ENCODE results near the gene DNAL4.

The DNAL4 gene

GRCh38 chr22:38760477-38761201 lies 33.3 kb downstream of the DNAL4 start:
- no peak overlapping the region for H3K9ac ChIP-seq (ENCODE audit: low read length)
- no peak overlapping the region for H3K27ac ChIP-seq (ENCODE audit: low read depth, low read length)

DNA sequence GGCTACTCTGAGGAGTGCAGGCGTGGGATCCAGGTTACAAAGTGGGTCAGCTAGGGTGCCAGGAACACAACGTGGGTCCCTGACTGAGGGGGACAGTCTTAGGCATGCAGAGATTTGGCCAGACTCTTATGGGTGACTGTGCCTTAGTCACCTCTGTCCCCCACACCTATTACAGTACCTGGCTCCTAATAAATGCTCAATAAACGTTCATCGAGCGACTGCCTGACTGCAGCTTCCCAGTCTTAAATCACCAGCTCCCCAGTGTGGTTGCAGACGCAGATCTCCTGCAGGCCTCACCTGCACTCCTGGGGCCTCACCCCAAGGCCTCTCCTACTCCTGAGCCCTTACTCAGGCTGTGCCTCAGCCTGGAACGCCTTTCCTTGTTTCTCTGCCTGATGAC lies 34.9 kb downstream of the DNAL4 start:
- Histone ChIP-seq H3K27me3 (ENCODE audit: control insufficient read depth, insufficient read depth, low read length) (no peaks in the 10 kb centered on the region), H3K4me3 (ENCODE audit: low read length) (no peak overlapping the region), H3K36me3 (ENCODE audit: control insufficient read depth, insufficient read depth, low read length) (no peaks in the 10 kb centered on the region), H3K4me1 (ENCODE audit: control insufficient read depth, insufficient read depth, low read length) (peaks cover 7% of the 10 kb centered on the region), H3K27ac (ENCODE audit: low read depth, low read length) (no peak overlapping the region), H3K9ac (ENCODE audit: low read length) (no peak overlapping the region)

More at GRCh38 chr22:38760477-38761201, 33.3 kb downstream of the DNAL4 start:
- Histone ChIP-seq H3K4me3 (ENCODE audit: low read length) (no peak overlapping the region), H3K36me3 (ENCODE audit: control insufficient read depth, insufficient read depth, low read length) (no peaks in the 10 kb centered on the region), H3K4me1 (ENCODE audit: control insufficient read depth, insufficient read depth, low read length) (peaks cover 3% of the 10 kb centered on the region), H3K27me3 (ENCODE audit: control insufficient read depth, insufficient read depth, low read length) (no peaks in the 10 kb centered on the region)

- no peak overlapping the region for H3K4me3 ChIP-seq (ENCODE audit: low read length)
- H3K27ac ChIP-seq (ENCODE audit: low read depth, low read length) = no peak overlapping the region
- H3K27me3 ChIP-seq (ENCODE audit: control insufficient read depth, insufficient read depth, low read length) = no peaks in the 10 kb centered on the region
- H3K36me3 ChIP-seq (ENCODE audit: control insufficient read depth, insufficient read depth, low read length) = no peaks in the 10 kb centered on the region
- peaks cover 12% of the 10 kb centered on the region for H3K4me1 ChIP-seq (ENCODE audit: control insufficient read depth, insufficient read depth, low read length)
- H3K9ac ChIP-seq (ENCODE audit: low read length) = no peak overlapping the region
These were observed 35.5 kb downstream of the DNAL4 start for GRCh38 chr22:38758276-38758945.

DNA sequence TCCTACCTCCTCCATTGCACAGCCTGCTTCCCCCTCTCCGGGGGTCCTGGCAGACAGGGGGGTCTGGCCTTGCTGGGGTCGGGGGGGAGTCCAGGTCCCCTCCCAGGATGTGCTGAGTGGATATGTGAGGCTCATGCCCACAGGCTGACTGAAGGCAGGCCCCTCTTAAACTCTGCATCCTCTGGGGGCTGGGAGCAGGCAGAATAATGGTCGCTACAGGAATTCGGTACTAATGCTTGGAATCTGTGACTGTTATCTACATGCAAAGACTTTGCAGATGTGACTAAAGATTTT lies 36.5 kb downstream of the DNAL4 start:
- H3K4me1 ChIP-seq (ENCODE audit: control insufficient read depth, insufficient read depth, low read length) = peaks cover 12% of the 10 kb centered on the region
- no peak overlapping the region for H3K4me3 ChIP-seq (ENCODE audit: low read length)
- no peaks in the 10 kb centered on the region for H3K27me3 ChIP-seq (ENCODE audit: control insufficient read depth, insufficient read depth, low read length)
- H3K9ac ChIP-seq (ENCODE audit: low read length) = no peak overlapping the region
- H3K36me3 ChIP-seq (ENCODE audit: control insufficient read depth, insufficient read depth, low read length) = peaks cover under 1% of the 10 kb centered on the region
- H3K27ac ChIP-seq (ENCODE audit: low read depth, low read length) = no peak overlapping the region

- Histone ChIP-seq H3K4me1 (ENCODE audit: control insufficient read depth, insufficient read depth, low read length) (peaks cover 12% of the 10 kb centered on the region), H3K27me3 (ENCODE audit: control insufficient read depth, insufficient read depth, low read length) (no peaks in the 10 kb centered on the region), H3K9ac (ENCODE audit: low read length) (no peak overlapping the region), H3K27ac (ENCODE audit: low read depth, low read length) (no peak overlapping the region), H3K36me3 (ENCODE audit: control insufficient read depth, insufficient read depth, low read length) (peaks cover 6% of the 10 kb centered on the region), H3K4me3 (ENCODE audit: low read length) (peak overlapping the region; percentile 79)
These were observed 37.1 kb downstream of the DNAL4 start for GRCh38 chr22:38756711-38757463.

- Histone ChIP-seq H3K4me3 (ENCODE audit: low read length) (peak within 1 kb of the TSS; percentile 79), H3K4me1 (ENCODE audit: control insufficient read depth, insufficient read depth, low read length) (peaks cover 12% of the 10 kb centered on the region), H3K36me3 (ENCODE audit: control insufficient read depth, insufficient read depth, low read length) (peaks cover 13% of the 10 kb centered on the region), H3K27ac (ENCODE audit: low read depth, low read length) (peak within 1 kb of the TSS; percentile 91), H3K27me3 (ENCODE audit: control insufficient read depth, insufficient read depth, low read length) (no peaks in the 10 kb centered on the region), H3K9ac (ENCODE audit: low read length) (peak within 1 kb of the TSS; percentile 71)
These were observed 37.9 kb downstream of the DNAL4 start, which contains the start of gene SUN2 for GRCh38 chr22:38755911-38756532. Gene SUN2, minus strand, starts transcription at chr22:38755998. Its CDS starts 3,370 bp downstream, at chr22:38752628.

DNA sequence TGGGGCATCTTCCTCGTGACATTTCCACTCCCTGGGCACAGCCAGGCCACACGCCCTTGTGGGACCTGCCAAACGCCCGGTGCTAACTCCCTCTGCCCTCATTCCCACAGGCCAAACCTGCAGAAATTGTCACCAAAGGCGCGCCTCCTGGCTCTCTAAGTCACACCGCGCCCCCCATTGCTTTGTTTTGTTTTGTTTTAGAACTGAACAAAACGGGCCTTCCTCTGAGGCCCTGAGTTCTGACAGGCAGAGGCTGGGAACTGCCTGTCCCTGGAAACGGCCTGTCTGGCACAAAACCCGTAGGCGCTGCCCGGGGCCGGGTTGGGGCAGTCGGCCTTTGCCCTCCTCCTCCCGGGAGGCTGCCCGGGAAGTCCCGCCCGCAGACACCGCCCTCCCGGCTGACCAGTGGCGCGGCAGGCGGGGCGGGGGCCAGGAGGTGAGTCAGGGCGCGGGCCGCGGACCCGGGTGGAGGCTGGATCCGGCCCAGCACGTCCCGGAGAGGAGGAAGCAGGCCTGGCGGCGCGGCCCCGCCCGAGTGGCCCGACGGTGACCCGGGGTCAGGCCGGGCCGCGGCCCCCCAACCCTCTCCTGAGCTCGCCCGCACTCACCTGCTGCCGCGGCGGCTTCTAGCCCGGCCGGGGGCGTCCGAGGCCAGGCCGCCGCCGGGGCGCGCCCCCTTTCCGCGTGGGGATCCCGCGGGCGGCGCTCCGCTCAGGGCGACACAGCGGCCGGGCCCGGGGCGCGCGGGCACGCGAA lies 38.6 kb downstream of the DNAL4 start:
- Histone ChIP-seq H3K27ac (ENCODE audit: low read depth, low read length) (peak overlapping the region; percentile 91), H3K36me3 (ENCODE audit: control insufficient read depth, insufficient read depth, low read length) (peaks cover 20% of the 10 kb centered on the region), H3K9ac (ENCODE audit: low read length) (peak overlapping the region; percentile 71), H3K4me1 (ENCODE audit: control insufficient read depth, insufficient read depth, low read length) (peaks cover 12% of the 10 kb centered on the region), H3K4me3 (ENCODE audit: low read length) (peak overlapping the region; percentile 77), H3K27me3 (ENCODE audit: control insufficient read depth, insufficient read depth, low read length) (no peaks in the 10 kb centered on the region)

DNA sequence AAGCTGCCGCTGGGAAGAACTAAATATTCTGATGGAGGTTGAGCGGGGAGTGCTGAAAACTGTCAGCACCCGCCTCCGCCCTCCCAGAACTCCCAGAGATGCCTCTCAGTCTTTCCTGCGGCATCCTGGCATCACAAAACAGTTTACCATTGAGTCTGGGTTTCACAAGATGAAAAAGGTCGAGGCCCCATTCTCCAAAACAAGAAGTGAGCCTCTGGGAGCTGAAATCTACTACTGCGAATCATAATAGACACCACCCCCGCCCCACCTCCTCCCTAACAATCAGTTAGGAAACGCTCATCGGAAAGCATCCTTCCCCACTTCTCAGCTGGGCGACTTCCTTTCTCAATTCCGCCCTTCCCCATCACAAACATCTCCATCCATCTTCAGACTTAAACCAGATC lies 39.2 kb downstream of the DNAL4 start:
- Histone ChIP-seq H3K27ac (ENCODE audit: low read depth, low read length) (peak overlapping the region; percentile 91), H3K4me1 (ENCODE audit: control insufficient read depth, insufficient read depth, low read length) (peaks cover 12% of the 10 kb centered on the region), H3K9ac (ENCODE audit: low read length) (peak overlapping the region; percentile 71), H3K27me3 (ENCODE audit: control insufficient read depth, insufficient read depth, low read length) (no peaks in the 10 kb centered on the region), H3K36me3 (ENCODE audit: control insufficient read depth, insufficient read depth, low read length) (peaks cover 26% of the 10 kb centered on the region), H3K4me3 (ENCODE audit: low read length) (peak overlapping the region; percentile 77)

DNA sequence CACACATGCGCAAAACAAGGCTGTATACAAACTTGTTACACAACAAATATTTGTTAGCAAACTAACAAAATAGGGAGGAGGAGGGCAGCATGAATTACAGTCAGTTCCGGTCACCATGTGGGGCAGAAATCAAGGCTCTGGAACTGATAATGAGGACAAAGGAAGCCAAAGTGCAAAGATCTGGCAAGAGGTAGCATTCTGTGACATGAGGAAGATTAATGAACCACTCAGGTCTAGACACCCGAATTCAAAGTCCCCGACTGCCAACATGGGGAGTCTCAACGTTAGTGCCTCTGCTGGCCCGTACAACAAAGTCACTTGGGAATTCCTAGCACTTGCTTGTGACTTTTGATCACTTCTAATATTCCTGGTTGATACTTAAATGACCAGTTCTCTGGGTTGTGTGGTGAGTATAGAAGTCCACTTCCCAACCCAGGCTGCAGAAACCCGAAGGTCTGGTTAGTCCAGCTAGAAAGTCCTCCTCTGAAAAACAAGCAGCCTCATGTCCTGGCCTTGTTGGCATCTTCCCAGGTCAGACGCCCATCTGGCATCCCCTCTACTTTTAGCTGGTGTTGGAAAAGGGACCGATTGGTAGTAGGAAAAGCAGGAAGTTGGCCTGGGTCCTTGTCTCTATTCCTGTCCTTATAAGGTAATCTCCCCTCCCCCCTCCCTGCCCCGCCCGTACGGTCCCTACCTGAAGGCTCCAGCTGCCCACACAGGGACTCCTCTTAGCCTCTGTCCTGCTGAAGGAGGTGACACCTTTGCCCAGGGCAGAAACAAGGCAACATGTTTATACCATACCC lies 39.8 kb downstream of the DNAL4 start:
- Histone ChIP-seq H3K4me1 (ENCODE audit: control insufficient read depth, insufficient read depth, low read length) (peaks cover 12% of the 10 kb centered on the region), H3K4me3 (ENCODE audit: low read length) (peak overlapping the region; percentile 77), H3K27me3 (ENCODE audit: control insufficient read depth, insufficient read depth, low read length) (no peaks in the 10 kb centered on the region), H3K36me3 (ENCODE audit: control insufficient read depth, insufficient read depth, low read length) (peaks cover 32% of the 10 kb centered on the region), H3K9ac (ENCODE audit: low read length) (no peak overlapping the region), H3K27ac (ENCODE audit: low read depth, low read length) (peak overlapping the region; percentile 91)

DNA sequence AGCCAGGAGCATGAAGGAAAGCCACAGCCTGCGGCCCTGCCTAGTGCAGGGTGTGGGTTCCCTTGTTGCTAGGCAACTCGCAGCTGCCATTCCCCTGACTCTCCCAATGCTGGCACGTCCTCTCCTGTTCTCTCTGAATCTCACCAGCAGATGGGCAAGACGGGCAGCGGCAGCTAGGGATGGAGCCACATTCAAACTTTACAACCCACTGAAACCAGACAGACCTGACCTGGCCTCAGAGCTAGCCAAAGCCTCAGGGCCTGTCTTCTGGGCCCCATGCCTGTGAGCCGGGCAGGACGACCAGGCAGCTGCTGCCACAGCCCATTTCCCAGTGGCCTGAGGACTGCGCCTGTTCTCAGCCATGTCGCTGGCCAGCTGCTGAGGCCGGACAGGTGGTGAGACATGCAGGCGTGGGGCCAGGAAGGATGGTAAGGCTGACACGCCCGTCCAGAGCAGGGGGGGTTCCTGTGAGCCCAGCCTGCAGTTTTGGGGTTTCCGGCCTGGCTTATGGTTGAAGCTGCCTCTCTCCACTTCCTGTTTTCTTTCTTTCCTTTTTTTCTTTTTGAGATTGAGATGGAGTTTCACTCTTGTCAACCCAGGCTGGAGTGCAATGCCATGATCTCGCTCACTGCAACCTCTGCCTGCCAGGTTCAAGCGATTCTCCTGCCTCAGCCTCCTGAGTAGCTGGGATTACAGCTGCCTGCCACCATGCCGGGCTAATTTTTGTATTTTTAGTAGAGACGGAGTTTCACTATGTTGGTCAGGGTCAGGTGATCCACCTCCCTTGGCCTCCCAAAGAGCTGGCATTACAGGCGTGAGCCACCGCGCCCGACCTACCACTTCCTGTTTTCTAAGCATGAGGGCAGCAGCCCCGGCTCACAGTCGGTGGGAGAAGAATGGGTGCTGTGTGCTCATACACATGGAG lies 42.3 kb downstream of the DNAL4 start:
- H3K9ac ChIP-seq (ENCODE audit: low read length) = no peak overlapping the region
- H3K4me3 ChIP-seq (ENCODE audit: low read length) = no peak overlapping the region
- H3K27me3 ChIP-seq (ENCODE audit: control insufficient read depth, insufficient read depth, low read length) = no peaks in the 10 kb centered on the region
- H3K4me1 ChIP-seq (ENCODE audit: control insufficient read depth, insufficient read depth, low read length) = peaks cover 12% of the 10 kb centered on the region
- peaks cover 39% of the 10 kb centered on the region for H3K36me3 ChIP-seq (ENCODE audit: control insufficient read depth, insufficient read depth, low read length)
- H3K27ac ChIP-seq (ENCODE audit: low read depth, low read length) = no peak overlapping the region
